Cardiac fibroblast (primary cell): ENCODE data around the gene HHATL.

ENCODE experiments used
- DNase-seq, 2 donors: peaks; one replicate each; pipeline versions ENCODE4 v3.0.0 to v3.0.0-alpha.2; 2010; ENCODE audit warnings: low read depth in 2 of 2
- H3K4me3 ChIP-seq, 2 donors: replicated peaks in 1 of 2; 1 replicate in 1 of 2; 2 replicates in 1 of 2; pipeline ENCODE4 v1.5.1; 2011; ENCODE audit warnings: low read depth in 2 of 2, low read length in 2 of 2, mild to moderate bottlenecking in 2 of 2, moderate library complexity in 1 of 2
- TF ChIP-seq, protein P1 (sequence below): IDR thresholded peaks from one replicate; pipeline ENCODE4 v1.5.1; 2011; ENCODE audit warnings: low read depth, mild to moderate bottlenecking, low read length, inconsistent platforms

HHATL gene

DNA sequence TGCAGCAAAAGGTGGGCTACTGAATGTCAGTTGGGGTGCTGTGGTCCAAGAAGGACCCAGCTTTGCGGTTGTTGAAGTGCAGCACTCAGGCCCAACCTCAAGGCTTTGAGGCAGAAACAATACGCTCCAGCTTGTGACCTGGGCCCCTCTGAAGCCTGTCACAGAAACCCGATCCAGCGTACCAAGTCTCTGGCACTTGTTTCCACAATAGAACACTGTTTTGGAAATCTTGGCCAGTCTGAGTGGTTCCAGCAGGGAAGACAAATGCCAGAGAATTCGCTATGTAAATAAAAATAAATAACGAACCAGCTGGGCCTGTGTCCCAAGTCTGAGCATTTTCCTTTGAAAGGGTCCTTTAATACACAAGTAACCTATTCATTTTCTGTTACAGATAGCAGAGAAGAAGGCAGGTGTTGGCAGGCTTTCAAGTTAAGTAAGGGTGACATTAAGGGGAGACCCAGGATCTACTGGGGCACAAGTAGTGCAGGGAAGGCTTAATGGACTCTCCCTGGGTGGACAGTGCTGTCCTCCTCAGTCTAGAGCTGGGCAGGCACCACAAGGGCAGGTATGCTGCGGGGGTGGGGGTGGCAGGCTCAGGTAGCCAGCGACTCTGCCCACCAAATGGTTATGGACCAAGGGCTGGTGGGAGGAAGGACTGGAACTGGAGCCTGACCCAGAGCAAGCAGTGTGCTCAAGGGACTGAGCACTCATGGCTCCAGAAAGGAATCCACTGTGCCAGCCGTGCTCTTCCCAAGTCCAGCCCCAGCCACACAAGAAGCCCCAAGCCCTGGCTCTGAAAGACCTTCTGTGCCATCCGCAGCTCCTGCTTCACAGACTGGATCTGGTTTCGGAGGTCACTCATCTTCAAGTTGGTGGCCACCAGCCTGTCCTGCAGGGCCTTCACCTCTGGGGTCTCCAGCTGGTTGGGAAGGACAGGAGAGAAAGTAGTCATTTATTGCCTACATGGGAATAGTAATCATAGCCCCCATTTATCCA, 44.2 kb upstream of the HHATL start:
- DNase-seq = peak in 1 of 2 donors; percentile 11
- H3K4me3 ChIP-seq = no peak overlapping the region

DNA sequence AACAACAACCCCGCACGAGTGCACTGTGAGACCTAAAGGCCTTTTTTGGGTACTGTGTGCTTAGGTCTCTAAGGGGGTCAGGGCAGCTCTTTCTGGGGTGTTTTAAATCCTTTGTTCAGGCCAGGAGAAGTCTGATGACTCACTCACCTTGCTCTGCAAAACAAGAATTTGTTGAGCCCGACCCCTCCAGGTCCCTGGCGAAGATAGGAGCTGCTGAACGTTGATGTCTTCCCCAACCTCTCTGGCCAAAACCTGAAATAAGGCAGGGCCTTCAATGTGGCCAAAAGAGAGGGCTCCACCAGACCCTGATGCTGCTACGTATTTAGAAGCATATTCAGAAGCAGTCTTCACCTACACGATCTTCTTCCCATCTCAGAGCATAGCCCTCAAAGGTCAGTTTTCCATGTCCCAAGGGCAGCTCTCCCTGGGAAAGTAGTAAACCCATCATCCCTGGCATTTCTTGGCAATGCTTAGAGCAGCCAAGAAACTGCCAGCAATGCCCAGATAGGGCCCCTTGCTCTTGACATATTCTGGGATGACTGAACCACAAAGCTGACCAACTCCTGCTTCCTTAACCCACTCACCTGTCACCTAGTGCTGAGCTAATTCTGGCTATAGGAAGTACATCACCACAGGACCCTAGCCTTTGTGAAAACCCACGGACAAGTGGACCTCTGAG, 43.3 kb upstream of the HHATL start:
- TF ChIP-seq, protein P1, sequence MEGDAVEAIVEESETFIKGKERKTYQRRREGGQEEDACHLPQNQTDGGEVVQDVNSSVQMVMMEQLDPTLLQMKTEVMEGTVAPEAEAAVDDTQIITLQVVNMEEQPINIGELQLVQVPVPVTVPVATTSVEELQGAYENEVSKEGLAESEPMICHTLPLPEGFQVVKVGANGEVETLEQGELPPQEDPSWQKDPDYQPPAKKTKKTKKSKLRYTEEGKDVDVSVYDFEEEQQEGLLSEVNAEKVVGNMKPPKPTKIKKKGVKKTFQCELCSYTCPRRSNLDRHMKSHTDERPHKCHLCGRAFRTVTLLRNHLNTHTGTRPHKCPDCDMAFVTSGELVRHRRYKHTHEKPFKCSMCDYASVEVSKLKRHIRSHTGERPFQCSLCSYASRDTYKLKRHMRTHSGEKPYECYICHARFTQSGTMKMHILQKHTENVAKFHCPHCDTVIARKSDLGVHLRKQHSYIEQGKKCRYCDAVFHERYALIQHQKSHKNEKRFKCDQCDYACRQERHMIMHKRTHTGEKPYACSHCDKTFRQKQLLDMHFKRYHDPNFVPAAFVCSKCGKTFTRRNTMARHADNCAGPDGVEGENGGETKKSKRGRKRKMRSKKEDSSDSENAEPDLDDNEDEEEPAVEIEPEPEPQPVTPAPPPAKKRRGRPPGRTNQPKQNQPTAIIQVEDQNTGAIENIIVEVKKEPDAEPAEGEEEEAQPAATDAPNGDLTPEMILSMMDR = no peak
- no peak for DNase-seq
- no peak overlapping the region for H3K4me3 ChIP-seq

More for the DNA sequence above, 44.2 kb upstream of the HHATL start:
- TF ChIP-seq, protein P1 = no peak

DNA sequence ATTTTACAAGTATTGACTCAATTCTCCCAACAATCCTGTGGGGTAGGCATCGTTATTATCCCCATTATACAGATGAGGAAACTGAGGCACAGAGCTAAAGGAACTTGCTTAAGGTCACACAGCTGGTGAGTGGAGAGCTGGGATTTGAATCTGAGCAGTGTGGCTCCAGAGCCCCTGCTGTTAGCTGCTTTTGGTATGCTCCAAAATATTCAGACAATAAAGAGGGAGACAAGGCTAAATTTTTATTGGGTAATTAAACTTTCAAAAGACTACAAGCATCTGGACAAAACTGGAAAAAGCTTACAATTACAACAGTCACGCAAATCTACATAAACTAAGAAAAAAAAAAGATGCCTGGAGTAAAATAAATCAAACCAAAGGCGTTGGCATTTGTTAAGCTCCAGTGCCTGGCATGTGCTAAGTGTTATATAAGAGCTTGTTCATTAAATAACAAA, 42.7 kb upstream of the HHATL start:
- TF ChIP-seq, protein P1 = no peak
- H3K4me3 ChIP-seq = no peak overlapping the region
- DNase-seq = no peak

DNA sequence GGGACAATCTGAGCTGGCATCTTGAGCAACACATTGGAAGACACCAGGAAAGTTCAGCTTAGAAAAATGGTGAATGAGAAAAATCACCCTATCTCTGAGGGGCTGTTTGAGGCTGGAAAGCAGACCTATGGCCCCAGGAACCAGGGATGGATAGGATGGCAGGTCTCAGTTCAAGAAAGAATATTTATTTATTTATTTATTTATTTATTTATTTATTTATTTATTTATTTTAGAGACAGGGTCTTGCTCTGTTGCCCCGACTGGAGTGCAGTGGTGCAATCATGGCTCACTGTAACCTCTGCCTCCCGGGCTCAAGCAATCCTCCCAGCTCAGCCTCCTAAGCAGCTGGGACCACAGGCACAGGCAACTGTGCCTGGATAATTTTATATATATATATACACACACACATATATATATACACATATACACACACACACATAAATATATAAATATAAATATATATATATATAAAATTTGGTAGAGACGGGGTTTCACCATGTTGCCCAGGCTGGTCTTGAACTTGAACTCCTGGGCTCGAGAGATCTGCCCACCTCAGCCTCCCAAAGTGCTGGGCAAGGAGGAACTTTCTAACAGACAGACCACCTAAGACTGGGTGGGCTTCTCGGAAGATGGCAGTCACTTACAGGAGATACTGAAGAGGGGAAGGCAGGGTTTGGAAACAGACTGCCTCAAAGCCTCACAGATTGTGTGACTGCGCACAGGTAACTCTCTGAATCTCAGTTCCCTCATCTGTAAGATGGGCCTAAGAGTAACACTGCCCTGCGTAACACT, 40.8 kb upstream of the HHATL start:
- TF ChIP-seq, protein P1 = no peak
- no peak for DNase-seq
- H3K4me3 ChIP-seq = no peak overlapping the region

DNA sequence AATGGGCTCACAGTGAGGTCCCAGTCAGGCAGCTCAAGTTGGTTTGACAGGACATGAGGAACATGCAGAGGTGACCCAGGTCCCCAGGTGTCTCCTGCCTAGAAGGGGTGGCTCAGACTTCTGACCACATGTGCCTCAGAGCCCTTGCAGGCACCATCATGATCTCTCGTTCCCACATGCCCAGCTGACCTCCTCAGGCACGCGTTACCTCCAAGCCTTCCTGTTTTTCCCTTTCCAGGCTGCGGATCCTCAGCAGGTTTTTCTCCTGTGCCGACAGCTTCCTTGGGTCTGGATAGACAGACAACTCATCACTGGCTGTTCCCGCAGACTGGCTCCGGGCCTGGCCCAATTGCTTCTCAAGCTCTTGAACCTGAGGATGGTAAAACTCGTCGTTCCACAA, 40.1 kb upstream of the HHATL start:
- no peak overlapping the region for H3K4me3 ChIP-seq
- TF ChIP-seq, protein P1 = no peak
- no peak for DNase-seq

DNA sequence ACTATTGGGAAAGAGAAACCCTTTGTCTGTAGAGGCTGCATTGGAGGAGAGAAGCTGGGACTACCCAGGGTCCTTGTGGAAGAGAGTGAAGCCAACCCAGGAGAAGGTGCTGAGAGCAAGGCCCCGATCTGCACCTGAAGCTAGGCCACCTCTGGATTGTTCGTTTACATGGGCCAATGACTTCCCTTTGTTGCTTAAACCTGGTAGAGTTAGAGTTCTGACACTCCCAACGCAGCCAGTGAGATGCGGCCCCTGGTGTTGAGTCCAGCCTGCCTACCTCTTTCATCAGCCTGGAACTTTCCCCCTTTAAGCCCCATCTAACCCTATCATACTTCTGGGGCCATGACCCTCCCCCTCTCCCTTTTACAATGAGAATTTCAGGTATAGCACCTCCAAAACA, 39.7 kb upstream of the HHATL start:
- TF ChIP-seq, protein P1 = no peak

More for the DNA sequence above, 39.7 kb upstream of the HHATL start:
- no peak overlapping the region for H3K4me3 ChIP-seq
- no peak for DNase-seq
